Measurements from ENCODE around the gene SMG6. TPM values are rescaled to one million over a fixed set of nuclear protein-coding genes. Genes with fewer than 3 reads are reported as not detected.

SMG6 gene
- total RNA-seq, 1 experiment from 2014 or later = 25.6 TPM

DNA sequence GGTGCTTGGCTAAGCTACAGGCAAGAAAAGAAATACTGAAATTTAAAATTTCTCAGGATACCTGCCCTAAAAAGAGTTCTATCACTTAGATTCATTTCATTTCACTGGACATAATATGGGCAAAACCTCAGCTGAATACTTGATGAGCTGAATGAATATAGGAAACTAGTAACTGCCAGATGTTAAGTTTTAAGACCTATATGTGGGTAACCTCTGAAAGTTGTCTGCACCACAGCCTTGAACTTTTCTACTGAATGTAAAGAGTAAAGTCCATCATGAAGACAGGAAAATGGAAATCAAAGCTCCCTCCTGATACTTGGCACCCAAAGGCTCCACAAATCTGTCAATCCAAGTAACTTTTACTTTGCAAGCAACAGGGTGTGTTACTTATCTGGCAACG is 197.9 kb downstream of the SMG6 start:
- Mint-ChIP-seq H3K27me3 (ENCODE audit: low read depth) (no peaks in the 10 kb centered on the region), H3K36me3 (no peaks in the 10 kb centered on the region; the same call in 1 of the 2 replicates), H3K4me1 (peaks cover 8% of the 10 kb centered on the region; the same call in 1 of the 2 replicates), H3K4me3 (no peak overlapping the region), H3K27ac (no peak overlapping the region), H3K9me3 (no peaks in the 10 kb centered on the region)
- ChIA-PET POLR2A (no interaction called here), CTCF (no interaction called here)
- DNase-seq (ENCODE audit: low spot score) = no peak
- TF ChIP-seq, protein P1, sequence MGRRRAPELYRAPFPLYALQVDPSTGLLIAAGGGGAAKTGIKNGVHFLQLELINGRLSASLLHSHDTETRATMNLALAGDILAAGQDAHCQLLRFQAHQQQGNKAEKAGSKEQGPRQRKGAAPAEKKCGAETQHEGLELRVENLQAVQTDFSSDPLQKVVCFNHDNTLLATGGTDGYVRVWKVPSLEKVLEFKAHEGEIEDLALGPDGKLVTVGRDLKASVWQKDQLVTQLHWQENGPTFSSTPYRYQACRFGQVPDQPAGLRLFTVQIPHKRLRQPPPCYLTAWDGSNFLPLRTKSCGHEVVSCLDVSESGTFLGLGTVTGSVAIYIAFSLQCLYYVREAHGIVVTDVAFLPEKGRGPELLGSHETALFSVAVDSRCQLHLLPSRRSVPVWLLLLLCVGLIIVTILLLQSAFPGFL (CRISPR knock-in tag; IDR thresholded peaks at IDR 0.05; ENCODE audit: borderline replicate concordance) = no peak
- TF ChIP-seq, protein P2, sequence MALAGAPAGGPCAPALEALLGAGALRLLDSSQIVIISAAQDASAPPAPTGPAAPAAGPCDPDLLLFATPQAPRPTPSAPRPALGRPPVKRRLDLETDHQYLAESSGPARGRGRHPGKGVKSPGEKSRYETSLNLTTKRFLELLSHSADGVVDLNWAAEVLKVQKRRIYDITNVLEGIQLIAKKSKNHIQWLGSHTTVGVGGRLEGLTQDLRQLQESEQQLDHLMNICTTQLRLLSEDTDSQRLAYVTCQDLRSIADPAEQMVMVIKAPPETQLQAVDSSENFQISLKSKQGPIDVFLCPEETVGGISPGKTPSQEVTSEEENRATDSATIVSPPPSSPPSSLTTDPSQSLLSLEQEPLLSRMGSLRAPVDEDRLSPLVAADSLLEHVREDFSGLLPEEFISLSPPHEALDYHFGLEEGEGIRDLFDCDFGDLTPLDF (CRISPR knock-in tag; IDR thresholded peaks at IDR 0.05) = no peak
- TF ChIP-seq JAZF1 (CRISPR knock-in tag; IDR thresholded peaks at IDR 0.05) = no peak
- TF ChIP-seq ZNF138 (CRISPR knock-in tag; conservative IDR thresholded peaks at IDR 0.05) = no peak
- TF ChIP-seq FOXP1 (CRISPR knock-in tag; IDR thresholded peaks at IDR 0.05; ENCODE audit: borderline replicate concordance) = no peak
- TF ChIP-seq, protein P3, sequence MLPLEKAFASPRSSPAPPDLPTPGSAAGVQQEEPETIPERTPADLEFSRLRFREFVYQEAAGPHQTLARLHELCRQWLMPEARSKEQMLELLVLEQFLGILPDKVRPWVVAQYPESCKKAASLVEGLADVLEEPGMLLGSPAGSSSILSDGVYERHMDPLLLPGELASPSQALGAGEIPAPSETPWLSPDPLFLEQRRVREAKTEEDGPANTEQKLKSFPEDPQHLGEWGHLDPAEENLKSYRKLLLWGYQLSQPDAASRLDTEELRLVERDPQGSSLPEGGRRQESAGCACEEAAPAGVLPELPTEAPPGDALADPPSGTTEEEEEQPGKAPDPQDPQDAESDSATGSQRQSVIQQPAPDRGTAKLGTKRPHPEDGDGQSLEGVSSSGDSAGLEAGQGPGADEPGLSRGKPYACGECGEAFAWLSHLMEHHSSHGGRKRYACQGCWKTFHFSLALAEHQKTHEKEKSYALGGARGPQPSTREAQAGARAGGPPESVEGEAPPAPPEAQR (CRISPR knock-in tag; IDR thresholded peaks at IDR 0.05) = no peak
- TF ChIP-seq, protein P4, sequence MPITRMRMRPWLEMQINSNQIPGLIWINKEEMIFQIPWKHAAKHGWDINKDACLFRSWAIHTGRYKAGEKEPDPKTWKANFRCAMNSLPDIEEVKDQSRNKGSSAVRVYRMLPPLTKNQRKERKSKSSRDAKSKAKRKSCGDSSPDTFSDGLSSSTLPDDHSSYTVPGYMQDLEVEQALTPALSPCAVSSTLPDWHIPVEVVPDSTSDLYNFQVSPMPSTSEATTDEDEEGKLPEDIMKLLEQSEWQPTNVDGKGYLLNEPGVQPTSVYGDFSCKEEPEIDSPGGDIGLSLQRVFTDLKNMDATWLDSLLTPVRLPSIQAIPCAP (CRISPR knock-in tag; IDR thresholded peaks at IDR 0.05) = no peak
- no peak for TF ChIP-seq CREB1 (CRISPR knock-in tag; IDR thresholded peaks at IDR 0.05)
- TF ChIP-seq, protein P5, sequence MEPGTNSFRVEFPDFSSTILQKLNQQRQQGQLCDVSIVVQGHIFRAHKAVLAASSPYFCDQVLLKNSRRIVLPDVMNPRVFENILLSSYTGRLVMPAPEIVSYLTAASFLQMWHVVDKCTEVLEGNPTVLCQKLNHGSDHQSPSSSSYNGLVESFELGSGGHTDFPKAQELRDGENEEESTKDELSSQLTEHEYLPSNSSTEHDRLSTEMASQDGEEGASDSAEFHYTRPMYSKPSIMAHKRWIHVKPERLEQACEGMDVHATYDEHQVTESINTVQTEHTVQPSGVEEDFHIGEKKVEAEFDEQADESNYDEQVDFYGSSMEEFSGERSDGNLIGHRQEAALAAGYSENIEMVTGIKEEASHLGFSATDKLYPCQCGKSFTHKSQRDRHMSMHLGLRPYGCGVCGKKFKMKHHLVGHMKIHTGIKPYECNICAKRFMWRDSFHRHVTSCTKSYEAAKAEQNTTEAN (CRISPR knock-in tag; IDR thresholded peaks at IDR 0.05) = no peak
- TF ChIP-seq, protein P6, sequence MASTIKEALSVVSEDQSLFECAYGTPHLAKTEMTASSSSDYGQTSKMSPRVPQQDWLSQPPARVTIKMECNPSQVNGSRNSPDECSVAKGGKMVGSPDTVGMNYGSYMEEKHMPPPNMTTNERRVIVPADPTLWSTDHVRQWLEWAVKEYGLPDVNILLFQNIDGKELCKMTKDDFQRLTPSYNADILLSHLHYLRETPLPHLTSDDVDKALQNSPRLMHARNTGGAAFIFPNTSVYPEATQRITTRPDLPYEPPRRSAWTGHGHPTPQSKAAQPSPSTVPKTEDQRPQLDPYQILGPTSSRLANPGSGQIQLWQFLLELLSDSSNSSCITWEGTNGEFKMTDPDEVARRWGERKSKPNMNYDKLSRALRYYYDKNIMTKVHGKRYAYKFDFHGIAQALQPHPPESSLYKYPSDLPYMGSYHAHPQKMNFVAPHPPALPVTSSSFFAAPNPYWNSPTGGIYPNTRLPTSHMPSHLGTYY (CRISPR knock-in tag; IDR thresholded peaks at IDR 0.05) = no peak
- TF ChIP-seq SMAD4 (CRISPR knock-in tag; IDR thresholded peaks at IDR 0.05) = no peak
- TF ChIP-seq, protein P7, sequence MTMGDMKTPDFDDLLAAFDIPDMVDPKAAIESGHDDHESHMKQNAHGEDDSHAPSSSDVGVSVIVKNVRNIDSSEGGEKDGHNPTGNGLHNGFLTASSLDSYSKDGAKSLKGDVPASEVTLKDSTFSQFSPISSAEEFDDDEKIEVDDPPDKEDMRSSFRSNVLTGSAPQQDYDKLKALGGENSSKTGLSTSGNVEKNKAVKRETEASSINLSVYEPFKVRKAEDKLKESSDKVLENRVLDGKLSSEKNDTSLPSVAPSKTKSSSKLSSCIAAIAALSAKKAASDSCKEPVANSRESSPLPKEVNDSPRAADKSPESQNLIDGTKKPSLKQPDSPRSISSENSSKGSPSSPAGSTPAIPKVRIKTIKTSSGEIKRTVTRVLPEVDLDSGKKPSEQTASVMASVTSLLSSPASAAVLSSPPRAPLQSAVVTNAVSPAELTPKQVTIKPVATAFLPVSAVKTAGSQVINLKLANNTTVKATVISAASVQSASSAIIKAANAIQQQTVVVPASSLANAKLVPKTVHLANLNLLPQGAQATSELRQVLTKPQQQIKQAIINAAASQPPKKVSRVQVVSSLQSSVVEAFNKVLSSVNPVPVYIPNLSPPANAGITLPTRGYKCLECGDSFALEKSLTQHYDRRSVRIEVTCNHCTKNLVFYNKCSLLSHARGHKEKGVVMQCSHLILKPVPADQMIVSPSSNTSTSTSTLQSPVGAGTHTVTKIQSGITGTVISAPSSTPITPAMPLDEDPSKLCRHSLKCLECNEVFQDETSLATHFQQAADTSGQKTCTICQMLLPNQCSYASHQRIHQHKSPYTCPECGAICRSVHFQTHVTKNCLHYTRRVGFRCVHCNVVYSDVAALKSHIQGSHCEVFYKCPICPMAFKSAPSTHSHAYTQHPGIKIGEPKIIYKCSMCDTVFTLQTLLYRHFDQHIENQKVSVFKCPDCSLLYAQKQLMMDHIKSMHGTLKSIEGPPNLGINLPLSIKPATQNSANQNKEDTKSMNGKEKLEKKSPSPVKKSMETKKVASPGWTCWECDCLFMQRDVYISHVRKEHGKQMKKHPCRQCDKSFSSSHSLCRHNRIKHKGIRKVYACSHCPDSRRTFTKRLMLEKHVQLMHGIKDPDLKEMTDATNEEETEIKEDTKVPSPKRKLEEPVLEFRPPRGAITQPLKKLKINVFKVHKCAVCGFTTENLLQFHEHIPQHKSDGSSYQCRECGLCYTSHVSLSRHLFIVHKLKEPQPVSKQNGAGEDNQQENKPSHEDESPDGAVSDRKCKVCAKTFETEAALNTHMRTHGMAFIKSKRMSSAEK (CRISPR knock-in tag; IDR thresholded peaks at IDR 0.05; ENCODE audit: borderline replicate concordance) = no peak
- no peak for TF ChIP-seq TP53 (CRISPR knock-in tag; IDR thresholded peaks at IDR 0.05)
- TF ChIP-seq, protein P8, sequence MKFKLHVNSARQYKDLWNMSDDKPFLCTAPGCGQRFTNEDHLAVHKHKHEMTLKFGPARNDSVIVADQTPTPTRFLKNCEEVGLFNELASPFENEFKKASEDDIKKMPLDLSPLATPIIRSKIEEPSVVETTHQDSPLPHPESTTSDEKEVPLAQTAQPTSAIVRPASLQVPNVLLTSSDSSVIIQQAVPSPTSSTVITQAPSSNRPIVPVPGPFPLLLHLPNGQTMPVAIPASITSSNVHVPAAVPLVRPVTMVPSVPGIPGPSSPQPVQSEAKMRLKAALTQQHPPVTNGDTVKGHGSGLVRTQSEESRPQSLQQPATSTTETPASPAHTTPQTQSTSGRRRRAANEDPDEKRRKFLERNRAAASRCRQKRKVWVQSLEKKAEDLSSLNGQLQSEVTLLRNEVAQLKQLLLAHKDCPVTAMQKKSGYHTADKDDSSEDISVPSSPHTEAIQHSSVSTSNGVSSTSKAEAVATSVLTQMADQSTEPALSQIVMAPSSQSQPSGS (CRISPR knock-in tag; IDR thresholded peaks at IDR 0.05; ENCODE audit: borderline replicate concordance, low read depth) = no peak
- TF ChIP-seq, protein P9, sequence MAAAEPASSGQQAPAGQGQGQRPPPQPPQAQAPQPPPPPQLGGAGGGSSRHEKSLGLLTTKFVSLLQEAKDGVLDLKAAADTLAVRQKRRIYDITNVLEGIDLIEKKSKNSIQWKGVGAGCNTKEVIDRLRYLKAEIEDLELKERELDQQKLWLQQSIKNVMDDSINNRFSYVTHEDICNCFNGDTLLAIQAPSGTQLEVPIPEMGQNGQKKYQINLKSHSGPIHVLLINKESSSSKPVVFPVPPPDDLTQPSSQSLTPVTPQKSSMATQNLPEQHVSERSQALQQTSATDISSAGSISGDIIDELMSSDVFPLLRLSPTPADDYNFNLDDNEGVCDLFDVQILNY (CRISPR knock-in tag; IDR thresholded peaks at IDR 0.05) = no peak
- TF ChIP-seq ELF4 (CRISPR knock-in tag; IDR thresholded peaks at IDR 0.05; ENCODE audit: low read depth) = no peak
- TF ChIP-seq GRHL2 (CRISPR knock-in tag; IDR thresholded peaks at IDR 0.05; ENCODE audit: insufficient replicate concordance, severe bottlenecking) = no peak
- TF ChIP-seq ZBTB21 (CRISPR knock-in tag; IDR thresholded peaks at IDR 0.05; ENCODE audit: borderline replicate concordance) = no peak
- no peak for TF ChIP-seq ZNF219 (CRISPR knock-in tag; IDR thresholded peaks at IDR 0.05; ENCODE audit: borderline replicate concordance)
- TF ChIP-seq TEAD1 (CRISPR knock-in tag; IDR thresholded peaks at IDR 0.05) = no peak
- no peak for ATAC-seq

All from WTC11 (cell line).